ENCODE measurements around the gene TTC21B.
A peak's percentile ranks its signal among the peaks of the same experiment; 100 is the strongest.
"Not testable (repeated sequence)": the region's sequence is repeated elsewhere in the genome, so short reads cannot be mapped to it uniquely, and the experiment has no call there.

The TTC21B gene

GRCh38 chr2:165877565-165878550 lies 75.7 kb downstream of the TTC21B start:
- peak; percentile 85 to 88 for DNase-seq

GRCh38 chr2:165876712-165877111 lies 76.9 kb downstream of the TTC21B start:
- DNase-seq, result peak in 1 of 2 donors; percentile 3

GRCh38 chr2:165876269-165876668 lies 77.3 kb downstream of the TTC21B start:
- no peak for DNase-seq

GRCh38 chr2:165874445-165875039 lies 79.0 kb downstream of the TTC21B start:
- peak; percentile 59 to 73 for DNase-seq

GRCh38 chr2:165872101-165872791 lies 81.3 kb downstream of the TTC21B start:
- no peak for DNase-seq

GRCh38 chr2:165871025-165871424 lies 82.6 kb downstream of the TTC21B start:
- DNase-seq, result no peak

- DNase-seq, result no peak
Measured at GRCh38 chr2:165870346-165870745, 83.2 kb downstream of the TTC21B start.

- no peak for DNase-seq
Measured at GRCh38 chr2:165868211-165868610, 85.4 kb downstream of the TTC21B start.

- no peak for DNase-seq
Measured at GRCh38 chr2:165864296-165864695, 89.3 kb downstream of the TTC21B start.

- DNase-seq, result no peak
Measured at GRCh38 chr2:165863810-165864261, 89.7 kb downstream of the TTC21B start.

GRCh38 chr2:165861083-165861482 lies 92.5 kb downstream of the TTC21B start:
- DNase-seq, result not testable (repeated sequence)

- DNase-seq, result not testable (repeated sequence)
Measured at GRCh38 chr2:165859723-165860122, 93.9 kb downstream of the TTC21B start.

- DNase-seq, result no peak
Measured at GRCh38 chr2:165857876-165858275, 95.7 kb downstream of the TTC21B start.

- DNase-seq, result no peak
Measured at GRCh38 chr2:165852394-165852793, 101.2 kb downstream of the TTC21B start.

- no peak for DNase-seq
Measured at GRCh38 chr2:165847001-165847400, 106.6 kb downstream of the TTC21B start.

GRCh38 chr2:165846056-165846455 lies 107.5 kb downstream of the TTC21B start:
- DNase-seq, result no peak

- no peak for DNase-seq
Measured at GRCh38 chr2:165844216-165844615, 109.4 kb downstream of the TTC21B start.

GRCh38 chr2:165843351-165843750 lies 110.2 kb downstream of the TTC21B start:
- DNase-seq, result no peak

- no peak for DNase-seq
Measured at GRCh38 chr2:165840333-165840958, 113.1 kb downstream of the TTC21B start.

- DNase-seq, result no peak
Measured at GRCh38 chr2:165839610-165840009, 114.0 kb downstream of the TTC21B start.

GRCh38 chr2:165837122-165837521 lies 116.5 kb downstream of the TTC21B start:
- DNase-seq, result no peak

- DNase-seq, result no peak
Measured at GRCh38 chr2:165835363-165835762, 118.2 kb downstream of the TTC21B start.

GRCh38 chr2:165833156-165833555 lies 120.4 kb downstream of the TTC21B start:
- DNase-seq, result no peak

All from inflammatory macrophage treated with lipopolysaccharide for 1 hour (primary cell).